MM.1S (cell line): ENCODE measurements around the gene KRIT1.

Experiments
- DNase-seq: peaks from one replicate; pipeline ENCODE4 v3.0.0-alpha.2; 2015
- H2AFZ ChIP-seq: fragments of 300-600 bp; sonication (generic); 2 replicates; pipeline ENCODE4 v1.6.0; 2016; ENCODE audit warnings: antibody characterized with exemption, low read length
- H3F3A ChIP-seq: fragments of 300-600 bp; sonication (generic); 2 replicates; pipeline ENCODE4 v1.6.1; 2016; ENCODE audit warnings: mild to moderate bottlenecking, antibody characterized with exemption, low read length, moderate library complexity, mixed read lengths; ENCODE audit not compliant: insufficient read depth
- H3K27ac ChIP-seq: fragments of 300-600 bp; sonication (generic); 2 replicates; pipeline ENCODE4 v1.5.1; 2016; ENCODE audit warnings: mild to moderate bottlenecking, low read length
- H3K27me3 ChIP-seq: fragments of 300-600 bp; sonication (generic); replicated peaks from 2 replicates; pipeline ENCODE4 v1.6.0; 2016; ENCODE audit warnings: low read length; ENCODE audit not compliant: insufficient read depth
- H3K36me3 ChIP-seq: fragments of 300-600 bp; sonication (generic); replicated peaks from 2 replicates; pipeline ENCODE4 v1.6.1; 2016; ENCODE audit warnings: mild to moderate bottlenecking, low read length, mixed read lengths; ENCODE audit not compliant: insufficient read depth
- H3K4me1 ChIP-seq: fragments of 300-600 bp; sonication (generic); 2 replicates; pipeline ENCODE4 v1.6.1; 2016; ENCODE audit warnings: low read length, mixed read lengths
- H3K4me2 ChIP-seq: fragments of 300-600 bp; sonication (generic); 2 replicates; pipeline ENCODE4 v1.6.0; 2016; ENCODE audit warnings: low read depth, low read length
- H3K4me3 ChIP-seq: fragments of 300-600 bp; sonication (generic); 2 replicates; pipeline ENCODE4 v1.5.1; 2016; ENCODE audit warnings: low read length, mixed read lengths
- H3K79me2 ChIP-seq: fragments of 300-600 bp; sonication (generic); 2 replicates; pipeline ENCODE4 v1.6.1; 2016; ENCODE audit warnings: mixed run types, low read length, mixed read lengths
- H3K9ac ChIP-seq: fragments of 300-600 bp; sonication (generic); 2 replicates; pipeline ENCODE4 v1.6.1; 2016; ENCODE audit warnings: low read length, mixed read lengths
- H3K9me2 ChIP-seq: fragments of 300-600 bp; sonication (generic); replicated peaks from 2 replicates; pipeline ENCODE4 v1.6.1; 2016; ENCODE audit warnings: mild to moderate bottlenecking, low read length, mixed read lengths; ENCODE audit not compliant: insufficient read depth
- H3K9me3 ChIP-seq: fragments of 300-600 bp; sonication (generic); replicated peaks from 2 replicates; pipeline ENCODE4 v1.6.1; 2016; ENCODE audit warnings: mild to moderate bottlenecking, low read length, mixed read lengths; ENCODE audit not compliant: insufficient read depth
- H4K20me1 ChIP-seq: fragments of 300-600 bp; sonication (generic); 2 replicates; pipeline ENCODE4 v1.6.1; 2016; ENCODE audit warnings: mild to moderate bottlenecking, low read length, moderate library complexity, mixed read lengths; ENCODE audit not compliant: insufficient read depth
- CTCF ChIP-seq: fragments of 300-600 bp; sonication (generic); IDR thresholded peaks from 2 replicates; pipeline ENCODE4 v1.5.1; 2016; ENCODE audit warnings: antibody characterized with exemption, low read length, mixed read lengths
- EZH2 ChIP-seq: fragments of 300-600 bp; sonication (generic); optimal IDR thresholded peaks from 2 replicates; pipeline ENCODE3; 2017; ENCODE audit warnings: low read depth, mild to moderate bottlenecking, antibody characterized with exemption, low read length, mixed read lengths
- EZH2phosphoT487 ChIP-seq: fragments of 300-600 bp; sonication (generic); IDR thresholded peaks from 2 replicates; pipeline ENCODE4 v1.6.1; 2018; ENCODE audit warnings: antibody characterized with exemption, low read length

Gene KRIT1

GRCh38 chr7:92156990-92157389, 88.7 kb downstream of the KRIT1 start:
- no peak overlapping the region for H3K4me2 ChIP-seq
- H3K9me2 ChIP-seq: no peaks in the 10 kb centered on the region
- no peaks in the 10 kb centered on the region for H3F3A ChIP-seq
- peaks cover 3% of the 10 kb centered on the region for H3K4me1 ChIP-seq
- H3K36me3 ChIP-seq: no peaks in the 10 kb centered on the region
- no peaks in the 10 kb centered on the region for H4K20me1 ChIP-seq
- no peak overlapping the region for H3K4me3 ChIP-seq
- no peaks in the 10 kb centered on the region for H3K9me3 ChIP-seq
- DNase-seq: no peak
- no peaks in the 10 kb centered on the region for H3K27me3 ChIP-seq
- H3K9ac ChIP-seq: no peak overlapping the region
- H2AFZ ChIP-seq: no peak overlapping the region
- no peaks in the 10 kb centered on the region for H3K79me2 ChIP-seq
- H3K27ac ChIP-seq: no peak overlapping the region
- TF ChIP-seq CTCF: no peak
- no peak for TF ChIP-seq EZH2
- no peak for TF ChIP-seq EZH2phosphoT487

GRCh38 chr7:92155108-92155739, 90.5 kb downstream of the KRIT1 start:
- peaks cover 3% of the 10 kb centered on the region for H3K4me1 ChIP-seq
- no peak for DNase-seq
- no peak overlapping the region for H3K27ac ChIP-seq
- H3K27me3 ChIP-seq: no peaks in the 10 kb centered on the region
- no peak overlapping the region for H3K4me2 ChIP-seq
- no peaks in the 10 kb centered on the region for H3K9me3 ChIP-seq
- no peaks in the 10 kb centered on the region for H3F3A ChIP-seq
- no peak overlapping the region for H2AFZ ChIP-seq
- no peaks in the 10 kb centered on the region for H3K79me2 ChIP-seq
- TF ChIP-seq EZH2 (no peak), EZH2phosphoT487 (no peak), CTCF (no peak)
- no peak overlapping the region for H3K4me3 ChIP-seq
- H3K9me2 ChIP-seq: no peaks in the 10 kb centered on the region
- no peaks in the 10 kb centered on the region for H3K36me3 ChIP-seq
- H3K9ac ChIP-seq: no peak overlapping the region
- no peaks in the 10 kb centered on the region for H4K20me1 ChIP-seq

- Histone ChIP-seq H3K27me3 (no peaks in the 10 kb centered on the region), H3K9ac (no peak overlapping the region), H3K4me3 (no peak overlapping the region), H3K9me3 (no peaks in the 10 kb centered on the region), H2AFZ (no peak overlapping the region), H4K20me1 (no peaks in the 10 kb centered on the region), H3K27ac (no peak overlapping the region), H3F3A (no peaks in the 10 kb centered on the region), H3K4me2 (no peak overlapping the region), H3K4me1 (no peaks in the 10 kb centered on the region), H3K9me2 (no peaks in the 10 kb centered on the region), H3K36me3 (no peaks in the 10 kb centered on the region), H3K79me2 (no peaks in the 10 kb centered on the region)
- DNase-seq: no peak
- TF ChIP-seq CTCF (no peak), EZH2phosphoT487 (no peak), EZH2 (no peak)
Observed at GRCh38 chr7:92150450-92151017, 95.2 kb downstream of the KRIT1 start.
